Skeletal muscle tissue (tissue), 4 donors: ENCODE data around the gene NAA20. TPM values are rescaled to one million over a fixed set of nuclear protein-coding genes. Genes with fewer than 3 reads are reported as not detected.

Experiments
- H3K27ac ChIP-seq: one replicate; pipeline ENCODE4 v1.7.0; 2013; ENCODE audit warnings: mild to moderate bottlenecking, low read depth, low read length, inconsistent platforms
- H3K27me3 ChIP-seq, 3 donors: one replicate each; pipeline ENCODE4 v1.7.0; 2013; ENCODE audit warnings: low read length in 3 of 3; ENCODE audit not compliant: control insufficient read depth in 3 of 3, insufficient read depth in 3 of 3
- H3K36me3 ChIP-seq, 3 donors: one replicate each; pipeline ENCODE4 v1.7.0; 2013; ENCODE audit warnings: low read length in 3 of 3; ENCODE audit not compliant: control insufficient read depth in 3 of 3, insufficient read depth in 3 of 3
- H3K4me1 ChIP-seq, 3 donors: one replicate each; pipeline ENCODE4 v1.7.0; 2013; ENCODE audit warnings: low read length in 3 of 3, mild to moderate bottlenecking in 3 of 3; ENCODE audit not compliant: control insufficient read depth in 3 of 3, insufficient read depth in 3 of 3
- H3K4me3 ChIP-seq, 3 donors: one replicate each; pipeline ENCODE4 v1.7.0; 2013; ENCODE audit warnings: low read length in 3 of 3
- H3K9ac ChIP-seq, 3 donors: one replicate each; pipeline ENCODE4 v1.7.0; 2013; ENCODE audit warnings: low read length in 3 of 3, mild to moderate bottlenecking in 3 of 3, moderate library complexity in 2 of 3, low read depth in 1 of 3
- H3K9me3 ChIP-seq, 3 donors: one replicate each; pipeline ENCODE4 v1.7.0; 2013; ENCODE audit warnings: low read length in 3 of 3; ENCODE audit not compliant: control insufficient read depth in 3 of 3
- total RNA-seq: library from RNA; depleted of rRNA; stranded (reverse); fragments of >200 nt; gene quantifications from one replicate; pipeline ENCODE4 v1.2.3, GENCODE V29; 2014
- donor health status: Osteomylitis.

Gene NAA20
- total RNA-seq, 1 donor from 2014 or later: 58.5 TPM

- H3K27me3 ChIP-seq: no peaks in the 10 kb centered on the region
- peaks cover 15 to 34% (median 32%) of the 10 kb centered on the region in 3 donors for H3K36me3 ChIP-seq
- H3K4me3 ChIP-seq: no peak overlapping the region
- no peak overlapping the region for H3K9ac ChIP-seq
- no peak overlapping the region for H3K27ac ChIP-seq
- peaks cover 0 to 3% (median 2%) of the 10 kb centered on the region in 3 donors for H3K4me1 ChIP-seq
- H3K9me3 ChIP-seq: no peaks in the 10 kb centered on the region
These were observed 14.6 kb downstream of the NAA20 start for GRCh38 chr20:20031790-20032189.

GRCh38 chr20:20034486-20034885, 17.3 kb downstream of the NAA20 start:
- Histone ChIP-seq H3K4me3 (no peak overlapping the region), H3K36me3 (peaks cover 37 to 61% (median 53%) of the 10 kb centered on the region in 3 donors), H3K9me3 (no peaks in the 10 kb centered on the region), H3K4me1 (no peaks in the 10 kb centered on the region), H3K27me3 (no peaks in the 10 kb centered on the region), H3K9ac (no peak overlapping the region), H3K27ac (no peak overlapping the region)

GRCh38 chr20:20036756-20037155, 19.6 kb downstream of the NAA20 start:
- Histone ChIP-seq H3K9ac (no peak overlapping the region), H3K4me1 (no peaks in the 10 kb centered on the region), H3K27me3 (no peaks in the 10 kb centered on the region), H3K9me3 (no peaks in the 10 kb centered on the region), H3K27ac (no peak overlapping the region), H3K4me3 (no peak overlapping the region), H3K36me3 (peaks cover 53 to 81% (median 72%) of the 10 kb centered on the region in 3 donors)

- Histone ChIP-seq H3K9me3 (no peaks in the 10 kb centered on the region), H3K36me3 (peaks cover 57 to 81% (median 78%) of the 10 kb centered on the region in 3 donors), H3K27me3 (no peaks in the 10 kb centered on the region), H3K4me1 (no peaks in the 10 kb centered on the region), H3K9ac (no peak overlapping the region), H3K27ac (no peak overlapping the region), H3K4me3 (no peak overlapping the region)
These were observed 20.8 kb downstream of the NAA20 start for GRCh38 chr20:20037960-20038359.

- no peaks in the 10 kb centered on the region for H3K9me3 ChIP-seq
- no peaks in the 10 kb centered on the region for H3K4me1 ChIP-seq
- no peak overlapping the region for H3K9ac ChIP-seq
- H3K36me3 ChIP-seq: peaks cover 60 to 83% (median 82%) of the 10 kb centered on the region in 3 donors
- no peak overlapping the region for H3K27ac ChIP-seq
- H3K4me3 ChIP-seq: no peak overlapping the region
- H3K27me3 ChIP-seq: no peaks in the 10 kb centered on the region
These were observed 21.4 kb downstream of the NAA20 start for GRCh38 chr20:20038586-20038985.

GRCh38 chr20:20039752-20040387, 22.7 kb downstream of the NAA20 start:
- H3K4me1 ChIP-seq: no peaks in the 10 kb centered on the region
- H3K36me3 ChIP-seq: peaks cover 65 to 88% (median 87%) of the 10 kb centered on the region in 3 donors
- H3K27ac ChIP-seq: no peak overlapping the region
- H3K4me3 ChIP-seq: no peak overlapping the region
- no peak overlapping the region for H3K9ac ChIP-seq
- no peaks in the 10 kb centered on the region for H3K27me3 ChIP-seq
- no peaks in the 10 kb centered on the region for H3K9me3 ChIP-seq

- peak overlapping the region; percentile 89 for H3K27ac ChIP-seq
- peaks cover 25 to 37% (median 34%) of the 10 kb centered on the region in 3 donors for H3K36me3 ChIP-seq
- H3K9me3 ChIP-seq: no peaks in the 10 kb centered on the region
- peak overlapping the region; percentile 95 to 98 (median 95) for H3K4me3 ChIP-seq
- H3K27me3 ChIP-seq: no peaks in the 10 kb centered on the region
- H3K4me1 ChIP-seq: peaks cover 5 to 12% (median 11%) of the 10 kb centered on the region in 3 donors
- peak overlapping the region; percentile 87 to 96 (median 95) for H3K9ac ChIP-seq
These were observed 34.6 kb downstream of the NAA20 start for GRCh38 chr20:20051767-20052073.

- Histone ChIP-seq H3K4me1 (peaks cover 5 to 12% (median 11%) of the 10 kb centered on the region in 3 donors), H3K4me3 (peak within 1 kb of the TSS; percentile 95 to 98 (median 95)), H3K36me3 (peaks cover 20 to 31% (median 28%) of the 10 kb centered on the region in 3 donors), H3K9ac (peak within 1 kb of the TSS; percentile 87 to 96 (median 95)), H3K9me3 (no peaks in the 10 kb centered on the region), H3K27ac (peak within 1 kb of the TSS; percentile 89), H3K27me3 (no peaks in the 10 kb centered on the region)
These were observed 35.2 kb downstream of the NAA20 start, which contains the start of the genes CFAP61 and CRNKL1 for GRCh38 chr20:20052074-20052970. CFAP61 (plus strand) TSS chr20:20052532; CDS start chr20:20056654, 4,122 bp downstream. CRNKL1 (minus strand) TSS chr20:20052466; CDS start chr20:20052342, 124 bp downstream.

GRCh38 chr20:20060234-20060998, 43.3 kb downstream of the NAA20 start:
- Histone ChIP-seq H3K4me3 (no peak overlapping the region), H3K4me1 (no peaks in the 10 kb centered on the region), H3K9me3 (no peaks in the 10 kb centered on the region), H3K27me3 (no peaks in the 10 kb centered on the region), H3K9ac (no peak overlapping the region), H3K36me3 (no peaks in the 10 kb centered on the region), H3K27ac (no peak overlapping the region)
